Measurements from ENCODE around the gene MRTO4.
"Not testable (repeated sequence)": the region's sequence is repeated elsewhere in the genome, so short reads cannot be mapped to it uniquely, and the experiment has no call there.

The MRTO4 gene

DNA sequence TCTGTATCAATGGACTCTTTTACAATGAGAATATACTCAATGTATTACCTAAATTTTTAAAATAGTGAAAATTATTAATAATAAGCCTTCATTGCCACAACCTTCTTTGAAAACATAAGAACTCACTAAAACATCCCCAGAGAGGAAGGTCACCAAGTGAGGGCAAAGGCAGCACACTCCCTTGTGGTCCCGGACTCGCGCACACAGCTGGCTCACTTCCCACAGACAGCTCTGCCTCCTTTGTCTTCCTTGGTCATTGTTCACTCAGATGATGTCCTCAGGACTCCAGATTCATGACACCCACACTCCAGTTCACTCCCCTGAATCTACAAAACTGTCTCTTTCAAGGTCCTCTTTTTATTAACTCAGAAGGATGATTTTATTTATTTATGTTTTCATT is 22.4 kb upstream of the MRTO4 start:
- no peak for DNase-seq

GRCh38 chr1:19229828-19230325 is 21.7 kb upstream of the MRTO4 start:
- DNase-seq = no peak

- not testable (repeated sequence) for DNase-seq
Measured at GRCh38 chr1:19231736-19232523, 19.7 kb upstream of the MRTO4 start.

DNA sequence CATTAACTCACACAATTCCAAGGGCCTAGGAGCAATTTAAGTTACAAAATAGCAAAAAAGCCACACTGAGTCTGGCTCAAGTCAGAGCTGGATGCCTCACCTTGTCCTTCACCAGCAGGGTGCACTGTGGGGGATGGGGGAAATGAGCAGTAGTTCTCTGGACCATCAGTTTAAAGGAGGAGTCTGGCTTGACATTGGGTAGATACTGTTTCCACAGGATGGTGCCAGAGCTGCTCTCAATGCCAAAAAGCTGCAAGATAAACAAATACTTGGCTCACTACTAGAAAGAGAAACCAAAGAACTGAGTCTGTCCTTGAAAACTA is 19.1 kb upstream of the MRTO4 start:
- no peak for DNase-seq

- no peak for DNase-seq
Measured at GRCh38 chr1:19234224-19234623, 17.4 kb upstream of the MRTO4 start.

DNA sequence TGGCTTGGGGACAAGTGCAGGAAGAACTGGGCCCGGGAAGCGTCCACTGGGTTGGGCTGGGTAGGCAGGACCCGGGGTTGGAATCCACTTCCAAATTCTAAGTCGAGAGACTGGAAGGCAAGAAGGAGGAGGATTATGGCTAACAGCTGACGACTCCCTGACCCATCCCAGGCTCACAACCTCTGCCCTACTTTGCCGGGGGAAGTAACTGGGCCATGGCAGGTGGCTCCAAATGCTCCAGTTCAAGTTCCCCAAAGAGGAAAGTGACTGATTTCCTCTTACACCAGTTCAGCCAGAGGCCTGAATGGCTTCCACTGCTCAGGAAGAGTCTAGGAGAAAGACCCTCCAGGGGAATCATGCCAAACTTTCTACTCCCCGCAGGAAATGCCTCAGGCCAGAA is 11.7 kb upstream of the MRTO4 start:
- DNase-seq = no peak

- DNase-seq = peak; percentile 22
Measured at GRCh38 chr1:19240673-19241538, 10.7 kb upstream of the MRTO4 start.

- DNase-seq = no peak
Measured at GRCh38 chr1:19250629-19251304, 838 bp upstream of the MRTO4 start.

DNA sequence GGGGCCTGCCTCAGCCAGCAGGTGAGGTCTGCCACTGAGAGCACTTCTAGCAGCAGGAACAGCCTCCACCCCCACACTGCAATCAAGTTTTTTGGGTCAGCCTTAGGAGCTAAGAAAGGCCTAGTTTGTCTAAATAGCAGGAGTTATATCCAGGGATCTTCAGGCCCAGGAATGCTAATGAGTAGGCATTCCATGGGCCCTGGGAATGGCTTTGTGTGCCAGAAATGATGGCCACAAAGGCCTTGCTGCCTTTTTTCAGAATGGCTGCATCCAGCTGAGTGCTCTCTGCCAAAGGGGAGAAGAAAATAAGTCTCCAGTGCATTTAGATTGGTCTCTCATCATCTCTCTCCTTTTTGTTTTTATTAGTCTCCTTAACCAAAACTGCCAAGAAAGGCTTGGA is 2.8 kb downstream of the MRTO4 start:
- no peak for DNase-seq

DNA sequence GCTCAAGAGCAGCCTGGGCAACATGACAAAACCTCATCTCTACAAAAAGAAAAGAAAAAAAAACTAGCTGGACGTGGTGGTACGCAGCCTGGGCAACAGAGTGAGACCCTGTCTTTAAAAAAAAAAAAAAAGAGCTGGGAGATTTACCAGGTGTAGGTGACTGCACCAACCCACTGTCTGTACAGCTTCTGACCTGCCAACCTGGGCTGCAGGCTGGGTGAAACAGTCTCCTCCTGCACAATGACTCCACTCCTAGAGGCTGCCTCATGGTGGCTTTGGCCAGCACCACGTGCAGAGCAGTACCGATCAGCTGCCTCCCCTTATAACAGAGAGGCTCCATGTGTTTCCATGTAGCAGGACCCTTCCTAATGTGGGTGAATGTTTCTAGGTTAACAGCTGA is 3.7 kb downstream of the MRTO4 start:
- no peak for DNase-seq

- DNase-seq = not testable (repeated sequence)
Measured at GRCh38 chr1:19256301-19256700, 4.7 kb downstream of the MRTO4 start.

- no peak for DNase-seq
Measured at GRCh38 chr1:19257178-19257914, 5.7 kb downstream of the MRTO4 start.

DNA sequence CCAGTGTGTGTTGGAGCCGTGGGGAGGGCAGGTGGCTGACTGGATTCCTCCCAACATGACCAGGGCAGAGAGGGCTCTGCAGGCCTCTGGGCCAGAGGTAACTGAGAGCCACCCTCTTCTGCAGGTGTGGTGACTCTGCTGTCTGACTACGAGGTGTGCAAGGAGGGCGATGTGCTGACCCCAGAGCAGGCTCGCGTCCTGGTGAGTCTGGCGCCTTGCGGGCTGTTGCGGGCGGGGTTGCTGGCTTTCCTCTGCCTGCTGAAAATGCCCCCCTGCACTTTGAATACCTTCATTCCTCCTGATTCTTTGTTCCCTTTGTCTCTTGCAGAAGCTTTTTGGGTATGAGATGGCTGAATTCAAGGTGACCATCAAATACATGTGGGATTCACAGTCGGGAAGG is 6.7 kb downstream of the MRTO4 start:
- no peak for DNase-seq

DNA sequence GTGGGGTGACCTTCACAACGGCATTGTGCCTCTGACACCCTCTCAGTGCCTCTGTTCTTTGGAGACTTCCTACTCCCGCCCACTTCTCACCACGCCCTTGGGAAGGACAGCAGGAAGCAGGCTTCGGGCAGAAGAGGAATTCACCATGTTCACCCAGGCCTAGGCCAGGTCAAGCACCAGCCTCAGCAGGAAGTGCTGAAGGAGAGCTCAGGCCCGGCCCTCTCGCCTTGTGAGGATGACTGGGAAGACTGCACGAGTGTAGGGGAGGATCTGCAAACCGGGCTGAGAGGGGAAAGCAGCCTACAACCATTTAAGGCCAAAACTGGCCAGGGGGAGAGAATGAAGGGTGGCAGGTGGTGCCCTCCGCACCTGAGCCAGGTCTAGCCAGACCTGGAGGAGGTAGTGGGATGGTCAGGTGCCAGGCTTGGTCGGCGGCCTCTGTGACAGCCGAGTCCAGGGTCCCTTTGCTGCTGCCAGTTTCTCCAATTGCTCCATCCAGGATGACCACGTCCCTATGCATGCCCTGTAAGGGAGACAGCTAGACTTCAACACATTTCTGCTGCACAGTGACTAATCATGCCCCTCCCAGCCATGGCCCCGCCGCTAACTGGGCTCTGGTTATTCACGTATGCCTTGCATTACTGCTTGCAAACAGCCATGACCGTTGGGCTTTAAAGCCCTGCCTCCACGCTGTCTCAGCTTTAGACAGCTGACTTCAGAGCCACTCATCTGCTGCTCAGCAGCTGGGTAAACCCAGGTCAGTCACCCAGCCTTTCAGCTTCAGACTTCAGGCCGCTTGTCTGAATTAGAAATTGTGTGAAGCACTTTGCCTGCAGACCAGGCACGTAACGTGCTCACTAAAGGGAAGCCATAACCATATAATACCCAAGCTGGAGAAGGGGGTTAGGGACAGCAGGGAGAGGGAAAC is 8.9 kb downstream of the MRTO4 start:
- DNase-seq = peak; percentile 27

- DNase-seq = no peak
Measured at GRCh38 chr1:19262047-19262446, 10.4 kb downstream of the MRTO4 start.

DNA sequence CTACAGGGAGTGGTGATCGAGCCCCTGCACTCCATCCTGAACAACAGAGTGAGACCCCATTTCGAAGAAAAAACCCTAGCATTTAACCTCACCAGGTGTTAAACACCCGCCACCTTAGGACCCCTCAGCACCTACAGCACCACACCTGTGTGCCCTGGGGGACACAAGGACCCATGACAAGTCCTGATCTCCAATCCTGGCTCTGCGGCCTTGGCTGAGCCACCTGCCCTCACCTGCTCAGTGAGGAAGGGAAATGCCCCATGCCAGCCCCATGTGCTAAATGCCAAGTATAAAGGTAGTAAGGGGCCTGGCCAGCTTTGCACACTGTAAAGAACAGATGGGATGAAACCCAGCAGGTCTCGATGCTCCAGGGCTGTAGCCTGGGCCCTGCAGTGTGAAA is 11.1 kb downstream of the MRTO4 start:
- no peak for DNase-seq

GRCh38 chr1:19268445-19268844 is 16.8 kb downstream of the MRTO4 start:
- DNase-seq = no peak

GRCh38 chr1:19269427-19270342 is 18.1 kb downstream of the MRTO4 start:
- not testable (repeated sequence) for DNase-seq

- DNase-seq = not testable (repeated sequence)
Measured at GRCh38 chr1:19270343-19270730, 18.7 kb downstream of the MRTO4 start.

DNA sequence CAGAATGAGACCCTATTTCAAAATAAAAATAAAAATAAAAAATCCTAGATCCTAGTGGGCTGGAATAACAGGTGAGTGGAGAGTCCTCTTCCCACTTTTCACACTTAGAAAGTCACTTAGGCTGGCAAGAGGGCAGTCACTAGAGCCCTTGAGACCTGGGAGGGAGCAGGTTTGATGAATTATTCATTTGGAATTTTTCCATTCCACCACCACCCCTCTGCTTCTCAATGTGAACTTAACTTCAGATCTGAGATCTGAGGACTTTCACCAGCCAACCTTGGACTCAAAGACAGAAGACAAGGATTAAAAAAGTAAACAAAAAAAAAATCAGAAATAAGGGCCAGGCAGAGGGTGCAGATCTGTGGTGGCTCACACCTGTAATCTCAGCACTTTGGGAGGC is 20.5 kb downstream of the MRTO4 start:
- DNase-seq = no peak
